Parathyroid adenoma (tissue), 2 donors: Measurements from ENCODE around the gene PKHD1.

Experiments used
- H2AFZ ChIP-seq: fragments of 300-600 bp; sonication (generic); one replicate; pipeline ENCODE4 v1.7.0; 2017; ENCODE audit warnings: antibody characterized with exemption, mild to moderate bottlenecking
- H3K27ac ChIP-seq: fragments of 300-600 bp; sonication (generic); one replicate; pipeline ENCODE4 v1.7.0; 2017
- H3K27me3 ChIP-seq: fragments of 300-600 bp; sonication (generic); one replicate; pipeline ENCODE4 v1.7.0; 2017; ENCODE audit warnings: low read length; ENCODE audit not compliant: control insufficient read depth, insufficient read depth
- H3K36me3 ChIP-seq: fragments of 300-600 bp; sonication (generic); one replicate; pipeline ENCODE4 v1.7.0; 2017; ENCODE audit warnings: low read length; ENCODE audit not compliant: control insufficient read depth, insufficient read depth
- H3K4me1 ChIP-seq: fragments of 300-600 bp; sonication (generic); one replicate; pipeline ENCODE4 v1.7.0; 2017; ENCODE audit warnings: control low read depth
- H3K4me2 ChIP-seq: fragments of 300-600 bp; sonication (generic); one replicate; pipeline ENCODE4 v1.7.0; 2017; ENCODE audit warnings: low read length
- H3K4me3 ChIP-seq: fragments of 300-600 bp; sonication (generic); one replicate; pipeline ENCODE4 v1.7.0; 2017; ENCODE audit warnings: low read depth, low read length
- H3K79me2 ChIP-seq: fragments of 300-600 bp; sonication (generic); one replicate; pipeline ENCODE4 v1.7.0; 2017; ENCODE audit warnings: control low read depth
- H3K9ac ChIP-seq: fragments of 300-600 bp; sonication (generic); one replicate; pipeline ENCODE4 v1.7.0; 2017; ENCODE audit warnings: mild to moderate bottlenecking
- H3K9me3 ChIP-seq: fragments of 300-600 bp; sonication (generic); one replicate; pipeline ENCODE4 v1.7.0; 2017; ENCODE audit warnings: low read length; ENCODE audit not compliant: control insufficient read depth
- CTCF ChIP-seq: fragments of 300-600 bp; sonication (generic); IDR thresholded peaks from one replicate; pipeline ENCODE4 v1.7.0; 2017; ENCODE audit warnings: antibody characterized with exemption, mild to moderate bottlenecking
- donor health status: primary hyperparathyroidism.

The PKHD1 gene

GRCh38 chr6:52102405-52102804, 15.0 kb upstream of the PKHD1 start:
- Histone ChIP-seq H3K4me1 (no peaks in the 10 kb centered on the region), H3K27me3 (no peaks in the 10 kb centered on the region), H2AFZ (no peak overlapping the region), H3K4me2 (no peak overlapping the region), H3K36me3 (no peaks in the 10 kb centered on the region), H3K79me2 (no peaks in the 10 kb centered on the region), H3K9me3 (no peaks in the 10 kb centered on the region), H3K27ac (no peak overlapping the region), H3K9ac (no peak overlapping the region), H3K4me3 (no peak overlapping the region)
- no peak for TF ChIP-seq CTCF

- Histone ChIP-seq H3K79me2 (no peaks in the 10 kb centered on the region), H3K9ac (no peak overlapping the region), H3K4me3 (no peak overlapping the region), H3K4me2 (no peak overlapping the region), H3K27ac (no peak overlapping the region), H2AFZ (no peak overlapping the region), H3K9me3 (no peaks in the 10 kb centered on the region), H3K27me3 (no peaks in the 10 kb centered on the region), H3K36me3 (no peaks in the 10 kb centered on the region), H3K4me1 (no peaks in the 10 kb centered on the region)
- TF ChIP-seq CTCF: no peak
Observed at GRCh38 chr6:52098721-52099120, 11.3 kb upstream of the PKHD1 start.

GRCh38 chr6:52089758-52090348, 2.4 kb upstream of the PKHD1 start:
- H3K36me3 ChIP-seq: no peaks in the 10 kb centered on the region
- H3K27me3 ChIP-seq: no peaks in the 10 kb centered on the region
- no peaks in the 10 kb centered on the region for H3K79me2 ChIP-seq
- no peaks in the 10 kb centered on the region for H3K9me3 ChIP-seq
- no peak for TF ChIP-seq CTCF
- no peak overlapping the region for H2AFZ ChIP-seq
- no peak overlapping the region for H3K27ac ChIP-seq
- no peak overlapping the region for H3K9ac ChIP-seq
- H3K4me3 ChIP-seq: no peak overlapping the region
- H3K4me2 ChIP-seq: no peak overlapping the region
- no peaks in the 10 kb centered on the region for H3K4me1 ChIP-seq

- H3K27ac ChIP-seq: no peak overlapping the region
- H3K4me1 ChIP-seq: no peaks in the 10 kb centered on the region
- H3K4me3 ChIP-seq: no peak overlapping the region
- no peak for TF ChIP-seq CTCF
- no peaks in the 10 kb centered on the region for H3K79me2 ChIP-seq
- no peaks in the 10 kb centered on the region for H3K9me3 ChIP-seq
- H3K9ac ChIP-seq: no peak overlapping the region
- H3K27me3 ChIP-seq: no peaks in the 10 kb centered on the region
- no peak overlapping the region for H3K4me2 ChIP-seq
- no peak overlapping the region for H2AFZ ChIP-seq
- no peaks in the 10 kb centered on the region for H3K36me3 ChIP-seq
Observed at GRCh38 chr6:52086741-52087140, 672 bp downstream of the PKHD1 start.

GRCh38 chr6:52081237-52081636, 6.2 kb downstream of the PKHD1 start:
- Histone ChIP-seq H2AFZ (no peak overlapping the region), H3K4me2 (no peak overlapping the region), H3K4me1 (no peaks in the 10 kb centered on the region), H3K4me3 (no peak overlapping the region), H3K27me3 (no peaks in the 10 kb centered on the region), H3K9me3 (no peaks in the 10 kb centered on the region), H3K36me3 (no peaks in the 10 kb centered on the region), H3K27ac (no peak overlapping the region), H3K79me2 (no peaks in the 10 kb centered on the region), H3K9ac (no peak overlapping the region)
- no peak for TF ChIP-seq CTCF
